Measurements from ENCODE around the gene SFMBT2.

The SFMBT2 gene

GRCh38 chr10:7121154-7121797, 289.6 kb downstream of the SFMBT2 start:
- no peak for DNase-seq

DNA sequence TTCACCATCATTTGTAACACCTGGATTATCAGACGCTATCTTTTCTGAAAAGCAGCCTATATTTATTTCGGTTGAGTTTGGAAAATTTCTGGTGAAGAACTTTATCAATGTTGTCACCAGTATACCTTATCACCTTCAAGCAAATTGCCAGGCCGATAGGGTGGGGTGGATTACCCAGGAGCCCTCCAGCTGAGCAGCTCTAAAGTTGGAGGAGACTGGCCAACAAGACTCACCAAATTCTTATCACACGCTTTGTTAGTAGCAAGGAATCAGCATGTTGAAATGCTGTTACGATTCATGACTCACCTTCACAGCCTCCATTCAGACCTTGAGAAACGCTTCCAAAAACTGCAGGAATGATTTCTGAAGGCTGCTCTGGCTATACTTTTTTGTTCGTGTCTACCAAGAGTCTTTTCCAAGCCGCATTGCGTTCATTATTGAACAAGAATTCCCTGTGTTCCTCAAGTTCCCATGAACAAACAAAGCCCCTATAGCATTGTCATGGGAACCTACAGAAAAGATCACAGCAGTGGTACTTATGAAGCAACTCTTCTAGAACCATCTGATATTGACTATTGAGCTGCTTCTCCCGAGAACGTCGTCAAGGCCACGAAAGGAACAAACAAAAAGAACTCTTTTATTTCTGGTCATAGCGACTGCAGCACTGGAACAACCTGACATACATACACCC, 291.4 kb downstream of the SFMBT2 start:
- DNase-seq, result no peak

GRCh38 chr10:7117806-7118674, 292.8 kb downstream of the SFMBT2 start:
- DNase-seq, result no peak

- DNase-seq, result no peak
Observed at GRCh38 chr10:7117177-7117799, 293.5 kb downstream of the SFMBT2 start.

- no peak for DNase-seq
Observed at GRCh38 chr10:7111561-7111960, 299.3 kb downstream of the SFMBT2 start.

- DNase-seq, result no peak
Observed at GRCh38 chr10:7111089-7111488, 299.7 kb downstream of the SFMBT2 start.
